Spleen (tissue), 3 donors: ENCODE measurements around the gene FAM83F.

Experiments used
- POLR2A ChIP-seq, 3 donors: fragments of 450-650 bp; IDR thresholded peaks; one replicate each; pipeline ENCODE4 v1.5.1; 2017; ENCODE audit warnings: antibody characterized with exemption in 3 of 3, mild to moderate bottlenecking in 1 of 3
- POLR2AphosphoS5 ChIP-seq, 3 donors: sonication (generic); formaldehyde crosslinking; IDR thresholded peaks; one replicate each; pipeline ENCODE4 v1.5.1; 2017; ENCODE audit warnings: antibody characterized with exemption in 3 of 3

GRCh38 chr22:40039482-40040115 lies 44.8 kb downstream of the FAM83F start:
- TF ChIP-seq POLR2AphosphoS5 (IDR thresholded peaks at IDR 0.05) (no peak), POLR2A (IDR thresholded peaks at IDR 0.05) (no peak)
